Activated T-cell treated with anti-CD3 and anti-CD28 coated beads, Interleukin-2, amount 50 U/mL, for 24 hours (primary cell): ENCODE data around the gene ASXL2.
A peak's percentile ranks its signal among the peaks of the same experiment; 100 is the strongest.

ENCODE experiments used
- DNase-seq: peaks from one replicate; pipeline ENCODE4 v3.0.0-alpha.2; 2020
- H3K27ac Mint-ChIP-seq: 2 replicates; pipeline ENCODE4 v1.8.0; 2020; ENCODE audit warnings: mild to moderate bottlenecking, mixed read lengths
- H3K27me3 Mint-ChIP-seq: 2 replicates; pipeline ENCODE4 v1.8.0; 2020; ENCODE audit warnings: mixed read lengths
- H3K36me3 Mint-ChIP-seq: 2 replicates; pipeline ENCODE4 v1.8.0; 2020; ENCODE audit warnings: low read depth, mixed read lengths
- H3K4me1 Mint-ChIP-seq: 2 replicates; pipeline ENCODE4 v1.8.0; 2020; ENCODE audit warnings: low read depth, mixed read lengths
- H3K4me3 Mint-ChIP-seq: 2 replicates; pipeline ENCODE4 v1.8.0; 2020; ENCODE audit warnings: mild to moderate bottlenecking, moderate library complexity, mixed read lengths
- H3K9me3 Mint-ChIP-seq: 2 replicates; pipeline ENCODE4 v1.8.0; 2020; ENCODE audit warnings: mixed read lengths

Gene ASXL2

GRCh38 chr2:25784404-25784803 lies 93.9 kb downstream of the ASXL2 start:
- Mint-ChIP-seq H3K27ac (no peak overlapping the region), H3K9me3 (no peaks in the 10 kb centered on the region), H3K4me3 (no peak overlapping the region), H3K36me3 (peaks cover 62% of the 10 kb centered on the region), H3K4me1 (peaks cover 29% of the 10 kb centered on the region), H3K27me3 (no peaks in the 10 kb centered on the region)
- no peak for DNase-seq

GRCh38 chr2:25777077-25777476 lies 101.2 kb downstream of the ASXL2 start:
- Mint-ChIP-seq H3K9me3 (no peaks in the 10 kb centered on the region), H3K27me3 (no peaks in the 10 kb centered on the region), H3K36me3 (peaks cover 32% of the 10 kb centered on the region), H3K4me3 (no peak overlapping the region), H3K27ac (no peak overlapping the region), H3K4me1 (peaks cover 19% of the 10 kb centered on the region)
- no peak for DNase-seq

- Mint-ChIP-seq H3K9me3 (no peaks in the 10 kb centered on the region), H3K4me1 (peaks cover 28% of the 10 kb centered on the region), H3K27me3 (no peaks in the 10 kb centered on the region), H3K27ac (no peak overlapping the region), H3K36me3 (peaks cover 60% of the 10 kb centered on the region), H3K4me3 (no peak overlapping the region)
- no peak for DNase-seq
Measured at GRCh38 chr2:25772078-25772477, 106.2 kb downstream of the ASXL2 start.

DNA sequence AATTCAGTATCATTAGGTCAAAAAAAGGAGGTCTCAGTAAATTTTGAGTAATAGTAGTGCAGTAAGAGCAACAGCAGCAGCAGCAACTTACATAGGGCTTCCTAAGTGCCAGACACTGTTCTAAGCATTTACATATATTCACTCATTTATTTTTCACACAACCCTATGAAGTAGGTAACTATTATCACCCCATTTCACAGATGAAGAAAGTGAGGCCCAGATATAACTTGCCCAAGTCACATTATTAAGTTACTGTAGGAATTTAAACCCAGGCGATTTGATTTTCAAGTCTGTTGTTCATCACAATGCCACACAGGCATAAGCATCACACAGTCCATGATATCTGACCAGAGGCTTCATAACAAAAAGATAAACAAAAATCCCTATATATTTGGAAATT lies 114.7 kb downstream of the ASXL2 start:
- Mint-ChIP-seq H3K36me3 (peaks cover 87% of the 10 kb centered on the region), H3K27ac (peak overlapping the region; percentile 65), H3K4me1 (peaks cover 26% of the 10 kb centered on the region), H3K4me3 (no peak overlapping the region), H3K9me3 (no peaks in the 10 kb centered on the region), H3K27me3 (no peaks in the 10 kb centered on the region)
- DNase-seq: no peak

- Mint-ChIP-seq H3K36me3 (peaks cover 83% of the 10 kb centered on the region), H3K4me1 (peaks cover 16% of the 10 kb centered on the region), H3K27me3 (no peaks in the 10 kb centered on the region), H3K27ac (no peak overlapping the region), H3K9me3 (no peaks in the 10 kb centered on the region), H3K4me3 (no peak overlapping the region)
- DNase-seq: no peak
Measured at GRCh38 chr2:25760297-25760696, 118.0 kb downstream of the ASXL2 start.

DNA sequence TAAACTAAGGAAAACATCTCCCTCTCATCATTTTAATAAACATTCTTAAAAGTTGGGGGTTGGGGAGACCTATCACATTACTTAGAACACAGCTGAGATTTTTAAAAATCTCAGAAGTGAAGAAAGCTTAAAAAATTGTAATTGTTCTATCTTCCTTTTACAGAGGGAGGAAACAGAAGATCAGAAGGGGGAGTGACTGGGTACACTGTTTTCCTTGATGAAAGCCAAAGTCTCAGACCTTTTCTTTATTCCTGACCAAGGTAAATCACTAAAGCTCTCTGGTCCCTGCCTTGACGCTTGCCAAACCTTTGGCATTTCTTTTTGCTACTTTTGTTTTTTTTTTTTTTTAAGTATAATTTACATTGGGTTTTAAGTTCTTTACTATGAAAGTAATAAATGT lies 119.9 kb downstream of the ASXL2 start:
- Mint-ChIP-seq H3K27ac (no peak overlapping the region), H3K27me3 (no peaks in the 10 kb centered on the region), H3K36me3 (peaks cover 87% of the 10 kb centered on the region), H3K4me1 (peaks cover 28% of the 10 kb centered on the region), H3K9me3 (no peaks in the 10 kb centered on the region), H3K4me3 (no peak overlapping the region)
- no peak for DNase-seq

DNA sequence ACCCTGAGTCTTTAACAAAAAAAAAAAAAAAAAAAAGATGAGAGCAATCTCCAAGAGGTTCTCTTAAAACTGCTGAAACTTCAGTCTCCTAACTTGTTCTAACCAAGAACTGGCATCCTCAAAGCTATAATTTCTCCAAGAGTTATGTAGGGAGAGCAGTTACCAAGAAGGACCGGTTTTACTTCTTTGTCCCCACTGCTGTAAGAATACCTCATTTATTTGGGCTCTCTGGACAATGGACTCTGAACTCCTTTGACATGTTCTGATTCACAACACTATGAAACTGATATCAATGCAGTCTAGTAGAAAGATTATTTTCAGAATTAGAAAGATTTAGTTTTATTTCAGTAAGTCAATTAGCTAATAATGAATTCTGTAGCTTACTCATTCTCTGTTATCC lies 120.4 kb downstream of the ASXL2 start:
- Mint-ChIP-seq H3K4me3 (no peak overlapping the region), H3K27ac (no peak overlapping the region), H3K4me1 (peaks cover 31% of the 10 kb centered on the region), H3K9me3 (no peaks in the 10 kb centered on the region), H3K27me3 (no peaks in the 10 kb centered on the region), H3K36me3 (peaks cover 87% of the 10 kb centered on the region)
- DNase-seq: no peak

DNA sequence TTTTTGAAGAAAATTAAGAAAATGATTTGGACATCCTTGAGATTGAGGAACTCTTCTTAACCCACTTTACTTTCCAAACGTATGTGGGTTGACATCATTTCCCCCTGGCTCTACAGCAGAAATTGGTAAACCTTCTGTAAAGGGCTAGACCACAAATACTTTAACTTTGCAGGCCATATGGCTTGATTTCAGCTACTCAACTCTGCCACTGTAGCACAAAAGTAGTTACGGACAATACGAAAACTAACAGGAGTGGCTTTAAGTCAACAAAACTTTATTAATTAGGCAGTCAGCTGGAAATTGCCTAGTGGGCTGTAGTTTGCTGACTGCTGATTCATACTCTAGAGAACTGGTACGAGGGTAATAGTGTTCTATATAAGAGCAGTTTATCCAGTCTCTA lies 121.8 kb downstream of the ASXL2 start:
- no peaks in the 10 kb centered on the region for H3K9me3 Mint-ChIP-seq
- no peak for DNase-seq
- no peak overlapping the region for H3K4me3 Mint-ChIP-seq
- no peaks in the 10 kb centered on the region for H3K27me3 Mint-ChIP-seq
- H3K4me1 Mint-ChIP-seq: peaks cover 32% of the 10 kb centered on the region
- peak overlapping the region; percentile 48 for H3K27ac Mint-ChIP-seq
- H3K36me3 Mint-ChIP-seq: peaks cover 90% of the 10 kb centered on the region

DNA sequence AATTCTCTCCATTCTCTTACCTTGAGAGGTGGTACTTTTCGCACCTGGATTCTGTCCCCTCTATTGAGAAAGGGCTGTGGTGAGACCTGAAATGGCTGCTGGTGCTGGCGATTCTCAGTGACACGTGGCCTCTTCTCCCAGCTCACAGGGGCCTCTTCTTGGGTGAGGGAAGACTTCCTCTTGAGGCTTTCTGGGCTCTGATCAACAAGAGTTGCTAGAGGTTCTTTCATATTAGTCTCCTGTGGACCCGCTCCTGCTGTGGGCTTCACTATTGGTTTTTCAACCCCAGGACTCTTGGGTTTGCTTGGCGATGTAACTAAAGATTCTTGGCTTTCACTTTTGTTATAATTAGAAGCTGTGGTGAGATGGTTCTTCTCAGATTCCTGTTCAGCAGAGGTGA lies 128.6 kb downstream of the ASXL2 start:
- Mint-ChIP-seq H3K4me1 (peaks cover 42% of the 10 kb centered on the region), H3K4me3 (no peak overlapping the region), H3K36me3 (peaks cover 86% of the 10 kb centered on the region), H3K27ac (peak overlapping the region; percentile 62), H3K27me3 (no peaks in the 10 kb centered on the region), H3K9me3 (no peaks in the 10 kb centered on the region)
- DNase-seq: no peak

GRCh38 chr2:25744055-25744454 lies 134.2 kb downstream of the ASXL2 start:
- Mint-ChIP-seq H3K36me3 (peaks cover 82% of the 10 kb centered on the region), H3K4me1 (peaks cover 35% of the 10 kb centered on the region), H3K27ac (peak overlapping the region; percentile 47), H3K27me3 (no peaks in the 10 kb centered on the region), H3K9me3 (no peaks in the 10 kb centered on the region), H3K4me3 (no peak overlapping the region)
- DNase-seq: no peak

DNA sequence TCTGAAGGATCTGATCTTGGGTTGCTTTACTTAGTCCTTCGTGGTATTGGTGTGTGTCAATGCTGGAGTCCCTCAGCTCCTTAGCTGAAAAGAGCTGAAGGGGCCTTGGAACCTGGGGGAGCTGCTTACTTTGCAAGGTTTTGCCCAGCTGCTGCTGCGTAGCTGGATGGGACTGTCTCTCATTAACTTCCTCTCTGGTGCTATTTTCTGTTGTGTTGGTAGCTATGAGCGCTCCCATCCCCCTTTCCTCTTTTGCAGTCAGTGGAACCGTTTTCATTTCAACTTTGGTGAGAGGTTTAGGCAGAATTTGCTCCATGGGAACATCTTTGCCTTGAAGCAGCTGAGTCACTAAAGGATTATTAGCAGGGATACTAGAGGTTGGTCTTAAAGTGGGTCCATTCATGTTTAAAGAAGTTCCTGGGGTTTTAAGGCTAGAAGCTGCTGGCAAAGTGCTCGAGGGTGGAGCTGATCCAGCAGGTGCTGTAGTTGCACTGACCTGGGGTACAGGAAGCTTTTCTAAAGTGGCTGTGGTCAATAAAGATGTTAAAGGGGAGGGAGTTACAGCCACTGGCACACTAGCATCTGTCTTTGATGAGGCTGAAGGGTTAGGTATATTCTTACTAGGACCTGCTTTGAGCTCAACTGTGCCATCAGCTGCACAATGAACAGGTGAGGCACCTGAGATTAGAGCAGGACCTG lies 135.0 kb downstream of the ASXL2 start:
- H3K27me3 Mint-ChIP-seq: no peaks in the 10 kb centered on the region
- peaks cover 31% of the 10 kb centered on the region for H3K4me1 Mint-ChIP-seq
- H3K27ac Mint-ChIP-seq: peak overlapping the region; percentile 53
- peaks cover 76% of the 10 kb centered on the region for H3K36me3 Mint-ChIP-seq
- no peak for DNase-seq
- no peak overlapping the region for H3K4me3 Mint-ChIP-seq
- no peaks in the 10 kb centered on the region for H3K9me3 Mint-ChIP-seq

GRCh38 chr2:25742501-25742900 lies 135.8 kb downstream of the ASXL2 start:
- peaks cover 70% of the 10 kb centered on the region for H3K36me3 Mint-ChIP-seq
- no peaks in the 10 kb centered on the region for H3K27me3 Mint-ChIP-seq
- H3K27ac Mint-ChIP-seq: peak overlapping the region; percentile 20
- H3K9me3 Mint-ChIP-seq: no peaks in the 10 kb centered on the region
- no peak overlapping the region for H3K4me3 Mint-ChIP-seq
- H3K4me1 Mint-ChIP-seq: peaks cover 31% of the 10 kb centered on the region
- DNase-seq: no peak

DNA sequence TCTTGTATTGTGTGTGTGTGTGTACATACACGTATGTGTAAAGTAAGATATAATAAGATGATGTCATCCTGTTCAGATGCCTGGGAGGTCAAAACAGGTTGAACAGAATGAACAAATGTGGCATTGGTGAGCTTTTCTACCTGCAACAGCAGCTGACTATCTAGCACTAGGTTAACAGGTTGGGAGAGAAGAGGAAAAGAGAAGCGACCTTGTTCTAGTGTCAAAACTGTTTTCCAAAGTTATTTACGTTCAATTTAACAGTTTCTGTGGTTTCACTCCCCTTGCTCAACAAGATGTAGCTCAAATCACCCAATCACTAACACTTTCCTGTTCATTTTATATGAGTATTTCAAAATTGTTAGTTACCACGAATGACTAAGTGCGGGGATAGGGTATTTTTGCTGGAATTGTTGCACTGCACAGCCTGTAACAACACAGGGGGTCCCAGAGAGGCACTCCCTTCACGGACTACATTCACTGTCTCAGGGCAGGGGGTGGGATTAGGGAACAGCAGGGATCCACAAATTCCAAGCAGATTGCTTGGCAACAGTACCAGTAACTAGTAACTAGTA lies 137.4 kb downstream of the ASXL2 start:
- Mint-ChIP-seq H3K27ac (no peak overlapping the region), H3K4me1 (peaks cover 31% of the 10 kb centered on the region), H3K9me3 (no peaks in the 10 kb centered on the region), H3K36me3 (peaks cover 65% of the 10 kb centered on the region), H3K27me3 (no peaks in the 10 kb centered on the region), H3K4me3 (no peak overlapping the region)
- no peak for DNase-seq

GRCh38 chr2:25738383-25739343 lies 139.6 kb downstream of the ASXL2 start:
- H3K27me3 Mint-ChIP-seq: no peaks in the 10 kb centered on the region
- H3K36me3 Mint-ChIP-seq: peaks cover 46% of the 10 kb centered on the region
- no peak overlapping the region for H3K4me3 Mint-ChIP-seq
- H3K27ac Mint-ChIP-seq: no peak overlapping the region
- no peaks in the 10 kb centered on the region for H3K9me3 Mint-ChIP-seq
- no peak for DNase-seq
- H3K4me1 Mint-ChIP-seq: peaks cover 21% of the 10 kb centered on the region
